Fibroblast of pulmonary artery (primary cell): Measurements from ENCODE around the gene TEPSIN.

Source experiments
- DNase-seq: peaks from one replicate; pipeline ENCODE4 v3.0.0-alpha.2; 2010; ENCODE audit warnings: low read depth
- H3K4me3 ChIP-seq: replicated peaks from 2 replicates; pipeline ENCODE4 v1.5.1; 2011; ENCODE audit warnings: low read depth, mild to moderate bottlenecking, control low read depth, low read length, moderate library complexity
- CTCF ChIP-seq: IDR thresholded peaks from 2 replicates; pipeline ENCODE4 v1.5.1; 2011; ENCODE audit warnings: mild to moderate bottlenecking, control low read depth, low read length, inconsistent platforms; ENCODE audit errors: missing control alignments

TEPSIN gene

GRCh38 chr17:81241648-81242420, 3.0 kb upstream of the TEPSIN start:
- H3K4me3 ChIP-seq = no peak overlapping the region
- peak; percentile 46 for DNase-seq
- TF ChIP-seq CTCF = peak; percentile 73

GRCh38 chr17:81241203-81241602, 2.3 kb upstream of the TEPSIN start:
- no peak for DNase-seq
- TF ChIP-seq CTCF = no peak
- no peak overlapping the region for H3K4me3 ChIP-seq

- no peak overlapping the region for H3K4me3 ChIP-seq
- no peak for DNase-seq
- no peak for TF ChIP-seq CTCF
Observed at GRCh38 chr17:81240761-81241160, 1.9 kb upstream of the TEPSIN start.

GRCh38 chr17:81239714-81240555, 1.1 kb upstream of the TEPSIN start:
- peak overlapping the region; percentile 81 for H3K4me3 ChIP-seq
- peak; percentile 23 for DNase-seq

GRCh38 chr17:81238490-81238814, 403 bp downstream of the TEPSIN start:
- no peak for DNase-seq
- no peak for TF ChIP-seq CTCF
- H3K4me3 ChIP-seq = peak overlapping the region; percentile 80

More at GRCh38 chr17:81239714-81240555, 1.1 kb upstream of the TEPSIN start:
- no peak for TF ChIP-seq CTCF

- no peak for DNase-seq
- peak overlapping the region; percentile 80 for H3K4me3 ChIP-seq
- TF ChIP-seq CTCF = no peak
Observed at GRCh38 chr17:81237591-81238489, 1.0 kb downstream of the TEPSIN start.
